Mesenteric fat pad (tissue), 1 donor: Measurements from ENCODE around the gene CACNA1A. TPM values are rescaled to one million over a fixed set of nuclear protein-coding genes. Genes with fewer than 3 reads are reported as not detected.

Source experiments
- DNase-seq: peaks from one replicate; pipeline ENCODE4 v3.0.0-alpha.2; 2020; ENCODE audit warnings: low spot score
- total RNA-seq: library from RNA; stranded (reverse); fragmentation: NEBNext Ultra II Directional; extraction: Animal tissue kit (Norgen Biotek cat#: 25700); gene quantifications from one replicate; pipeline ENCODE4 v1.2.1, GENCODE V29; 2021
- donor health status: DM: yes; HTN: yes; CAD: no.

CACNA1A gene
- total RNA-seq, 1 donor from 2014 or later: 0.84 TPM

- no peak for DNase-seq
Measured at GRCh38 chr19:13493516-13494310, 12.6 kb downstream of the CACNA1A start.

- no peak for DNase-seq
Measured at GRCh38 chr19:13492128-13492527, 14.2 kb downstream of the CACNA1A start.

GRCh38 chr19:13487985-13488384 is 18.3 kb downstream of the CACNA1A start:
- DNase-seq: no peak

GRCh38 chr19:13484166-13484565 is 22.1 kb downstream of the CACNA1A start:
- no peak for DNase-seq

GRCh38 chr19:13483215-13483614 is 23.1 kb downstream of the CACNA1A start:
- no peak for DNase-seq

GRCh38 chr19:13478576-13478975 is 27.7 kb downstream of the CACNA1A start:
- no peak for DNase-seq

GRCh38 chr19:13476071-13476470 is 30.2 kb downstream of the CACNA1A start:
- no peak for DNase-seq

GRCh38 chr19:13475044-13475443 is 31.2 kb downstream of the CACNA1A start:
- DNase-seq: no peak

GRCh38 chr19:13466697-13467096 is 39.6 kb downstream of the CACNA1A start:
- no peak for DNase-seq

GRCh38 chr19:13463296-13463695 is 43.0 kb downstream of the CACNA1A start:
- DNase-seq: no peak

GRCh38 chr19:13461536-13461935 is 44.7 kb downstream of the CACNA1A start:
- DNase-seq: no peak

GRCh38 chr19:13460045-13460444 is 46.2 kb downstream of the CACNA1A start:
- no peak for DNase-seq

GRCh38 chr19:13459351-13459750 is 46.9 kb downstream of the CACNA1A start:
- DNase-seq: no peak

- DNase-seq: no peak
Measured at GRCh38 chr19:13451434-13451995, 54.8 kb downstream of the CACNA1A start.

- DNase-seq: no peak
Measured at GRCh38 chr19:13447978-13448377, 58.3 kb downstream of the CACNA1A start.

GRCh38 chr19:13441810-13442512 is 64.3 kb downstream of the CACNA1A start:
- no peak for DNase-seq

GRCh38 chr19:13437919-13438618 is 68.2 kb downstream of the CACNA1A start:
- no peak for DNase-seq

- DNase-seq: no peak
Measured at GRCh38 chr19:13436352-13436751, 69.9 kb downstream of the CACNA1A start.

GRCh38 chr19:13430790-13431582 is 75.3 kb downstream of the CACNA1A start:
- no peak for DNase-seq

- DNase-seq: no peak
Measured at GRCh38 chr19:13429563-13429962, 76.7 kb downstream of the CACNA1A start.

- DNase-seq: no peak
Measured at GRCh38 chr19:13428352-13428751, 77.9 kb downstream of the CACNA1A start.
